HCT116 (cell line): ENCODE data around the gene NAA50. TPM values are rescaled to one million over a fixed set of nuclear protein-coding genes. Genes with fewer than 3 reads are reported as not detected.

Source experiments
- ATAC-seq: fragments of 200-7000 bp; cut with Tn5 transposase; 2 replicates; pipeline ENCODE4 v1.9.1; 2020; ENCODE audit warnings: mild to moderate bottlenecking, moderate library complexity
- BruUV-seq: library from RNA; stranded (reverse); fragments of 400-500 nt; replicated peaks from 2 replicates; lab custom pipeline; 2021; lab: Mats Ljungman, UMichigan
- CTCF ChIA-PET: fragments of 300-600 bp; sonication (Branson Sonifier 250); formaldehyde crosslinking; loops from one replicate; lab custom pipeline; 2021; ENCODE audit warnings: antibody characterized with exemption; lab: Charles Lee
- POLR2A ChIA-PET: fragments of 300-600, 350-600 bp; sonication (Branson Sonifier 250); formaldehyde crosslinking; loops from one replicate; lab custom pipeline; 2021; ENCODE audit warnings: antibody characterized with exemption; lab: Charles Lee
- RAD21 ChIA-PET, 2 experiments: fragments of 300-600 bp; sonication (Branson Sonifier 250); formaldehyde crosslinking; loops; one replicate each; lab custom pipeline; 2023; ENCODE audit warnings: low total read pairs in 2 of 2; ENCODE audit not compliant: uncharacterized antibody in 2 of 2, unreplicated experiment in 2 of 2, low non-redundant PET in 1 of 2; lab: Charles Lee
- DNase-seq: peaks from one replicate; pipeline ENCODE4 v3.0.0-alpha.2; 2010; ENCODE audit warnings: low read depth, low spot score
- H2AFZ ChIP-seq: fragments of 200-600 bp; shearing (Covaris generic), sonication (generic); 2 replicates; pipeline ENCODE4 v1.6.1; 2017; ENCODE audit warnings: low read depth, mixed run types, mixed read lengths, antibody characterized with exemption, low read length; ENCODE audit not compliant: poor library complexity, severe bottlenecking
- H3K27ac ChIP-seq: 2 replicates; pipeline ENCODE4 v1.5.1; 2012; ENCODE audit warnings: low read depth, low read length
- H3K27me3 ChIP-seq: fragments of 200-600 bp; sonication (generic); 2 replicates; pipeline ENCODE4 v1.6.1; 2016; ENCODE audit warnings: mixed run types, low read length, mixed read lengths; ENCODE audit not compliant: insufficient read depth
- H3K36me3 ChIP-seq, 2 experiments: fragments of 200-500 bp in 1 of 2; fragments of 200-600 bp in 1 of 2; sonication (Bioruptor generic) in 1 of 2; sonication (generic) in 1 of 2; 2 replicates each; pipeline versions ENCODE4 v1.5.1 to v1.6.1; 2014 to 2016; ENCODE audit warnings: low read length in 2 of 2, inconsistent platforms in 1 of 2, mixed read lengths in 1 of 2, mixed run types in 1 of 2; ENCODE audit not compliant: insufficient read depth in 2 of 2, control insufficient read depth in 1 of 2
- H3K4me1 ChIP-seq, 2 experiments: fragments of 200-600 bp in 1 of 2; sonication (generic) in 1 of 2; 2 replicates each; pipeline versions ENCODE4 v1.5.1 to v1.6.1; 2012 to 2017; ENCODE audit warnings: low read length in 2 of 2, inconsistent platforms in 1 of 2, mild to moderate bottlenecking in 1 of 2, mixed read lengths in 1 of 2, mixed run types in 1 of 2, moderate library complexity in 1 of 2; ENCODE audit not compliant: insufficient read depth in 2 of 2, control insufficient read depth in 1 of 2
- H3K4me2 ChIP-seq: fragments of 200-600 bp; sonication (generic); 2 replicates; pipeline ENCODE4 v1.6.1; 2017; ENCODE audit warnings: mixed run types, low read length, mixed read lengths
- H3K4me3 ChIP-seq, 2 experiments: fragments of 200-600 bp in 1 of 2; sonication (generic) in 1 of 2; replicated peaks in 1 of 2; 2 replicates each; pipeline ENCODE4 v1.5.1; 2011 to 2016; ENCODE audit warnings: low read length in 2 of 2, control low read depth in 1 of 2, low read depth in 1 of 2, mild to moderate bottlenecking in 1 of 2, mixed read lengths in 1 of 2, mixed run types in 1 of 2
- H3K79me2 ChIP-seq: fragments of 200-600 bp; sonication (generic); 2 replicates; pipeline ENCODE4 v1.6.1; 2017; ENCODE audit warnings: mild to moderate bottlenecking, mixed run types, low read length, moderate library complexity, mixed read lengths; ENCODE audit not compliant: insufficient read depth
- H3K9ac ChIP-seq: fragments of 200-600 bp; sonication (generic); 2 replicates; pipeline ENCODE4 v1.6.1; 2016; ENCODE audit warnings: low read length, mixed read lengths
- H3K9me2 ChIP-seq: fragments of 200-600 bp; sonication (generic), shearing (Covaris generic); 2 replicates; pipeline ENCODE4 v1.6.1; 2017; ENCODE audit warnings: mixed run types, mild to moderate bottlenecking, moderate library complexity; ENCODE audit not compliant: insufficient read depth
- H3K9me3 ChIP-seq, 2 experiments: fragments of 200-500 bp in 1 of 2; fragments of 200-600 bp in 1 of 2; sonication (Bioruptor generic) in 1 of 2; sonication (generic) in 1 of 2; 2 replicates each; pipeline ENCODE4 v1.6.1; 2014 to 2017; ENCODE audit warnings: low read length in 2 of 2, mixed read lengths in 2 of 2, inconsistent platforms in 1 of 2, low read depth in 1 of 2, mild to moderate bottlenecking in 1 of 2, mixed run types in 1 of 2, moderate library complexity in 1 of 2; ENCODE audit not compliant: control insufficient read depth in 1 of 2, insufficient read depth in 1 of 2
- H4K20me1 ChIP-seq: fragments of 200-600 bp; sonication (generic), shearing (Covaris generic); 2 replicates; pipeline ENCODE4 v1.6.1; 2017; ENCODE audit warnings: mixed run types, mild to moderate bottlenecking, moderate library complexity; ENCODE audit not compliant: insufficient read depth
- ELF1 ChIP-seq: IDR thresholded peaks from 2 replicates; pipeline ENCODE4 v1.6.1; 2012; ENCODE audit warnings: low read depth, borderline replicate concordance
- EZH2 ChIP-seq: fragments of 200-600 bp; sonication (generic); IDR thresholded peaks from 2 replicates; pipeline ENCODE4 v1.6.1; 2017; ENCODE audit warnings: antibody characterized with exemption, mixed run types
- FOSL1 ChIP-seq: IDR thresholded peaks from 2 replicates; pipeline ENCODE4 v1.6.1; 2012; ENCODE audit warnings: low read depth
- POLR2A ChIP-seq: IDR thresholded peaks from 2 replicates; pipeline ENCODE4 v1.7.0; 2011; ENCODE audit warnings: borderline replicate concordance; ENCODE audit not compliant: insufficient read depth, insufficient read length; ENCODE audit errors: extremely low read depth
- RAD21 ChIP-seq: IDR thresholded peaks from 2 replicates; pipeline ENCODE4 v1.6.1; 2012; ENCODE audit warnings: low read depth, mild to moderate bottlenecking
- SRF ChIP-seq: IDR thresholded peaks from 2 replicates; pipeline ENCODE4 v1.6.1; 2012; ENCODE audit warnings: low read depth
- ZNF274 ChIP-seq: fragments of 200-500 bp; sonication (Bioruptor generic); IDR thresholded peaks from 2 replicates; pipeline ENCODE4 v1.6.1; 2014; ENCODE audit warnings: mild to moderate bottlenecking, low read depth, low read length, inconsistent platforms
- intact Hi-C: fragments of 100-400 bp; cut with micrococcal nuclease; formaldehyde crosslinking; loops from 2 replicates; pipeline ENCODE4 v1.10.0; 2022
- total RNA-seq: library from RNA; stranded (reverse); gene quantifications from one replicate; pipeline ENCODE4 v1.2.1, GENCODE V29; 2021; ENCODE audit not compliant: unreplicated experiment
- TF ChIP-seq, protein P1 (sequence below): IDR thresholded peaks from 2 replicates; pipeline ENCODE4 v1.6.1; 2012; ENCODE audit warnings: low read depth
- TF ChIP-seq, protein P2 (sequence below), 3 experiments: fragments of 200-600 bp in 1 of 3; sonication (generic) in 1 of 3; IDR thresholded peaks in 2 of 3; conservative IDR thresholded peaks in 1 of 3; 2 replicates each; pipeline ENCODE4 v1.5.1; 2012 to 2017; ENCODE audit warnings: low read depth in 2 of 3, low read length in 2 of 3, antibody characterized with exemption in 1 of 3, borderline replicate concordance in 1 of 3, control low read depth in 1 of 3, mild to moderate bottlenecking in 1 of 3, mixed read lengths in 1 of 3, mixed run types in 1 of 3, moderate library complexity in 1 of 3; ENCODE audit not compliant: insufficient read depth in 1 of 3

NAA50 gene
- total RNA-seq, 1 experiment from 2014 or later: 233 TPM

DNA sequence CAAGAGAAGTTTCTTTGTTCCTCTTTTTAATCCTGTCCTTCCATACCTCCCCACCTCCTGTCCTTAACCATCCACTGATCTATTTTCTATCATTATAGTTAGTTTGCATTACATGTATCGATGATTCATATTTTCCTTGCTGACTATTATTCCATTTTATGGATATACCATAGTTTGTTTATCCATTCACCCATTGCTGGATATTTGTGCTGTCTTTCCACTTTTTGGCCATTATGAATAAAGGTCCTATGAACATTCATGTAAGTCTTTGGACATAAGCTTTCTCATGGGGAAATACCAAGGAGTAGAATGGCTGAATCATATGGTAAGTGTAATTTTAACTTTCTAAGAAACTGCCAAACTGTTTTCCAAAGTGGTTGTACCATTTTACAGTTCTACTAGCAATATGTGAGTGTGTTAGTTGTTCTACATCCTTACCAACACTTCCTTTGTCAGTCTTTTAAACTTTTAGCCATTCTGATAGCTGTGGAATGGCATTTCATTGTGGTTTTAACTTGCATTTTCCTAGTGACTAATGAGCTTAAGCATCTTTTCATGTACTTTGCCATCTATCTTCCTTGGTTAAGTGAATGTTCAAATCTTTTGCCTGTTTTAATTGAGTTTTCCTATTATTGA is 12.5 kb upstream of the NAA50 start:
- no peak for ATAC-seq
- no peaks in the 10 kb centered on the region for H3K9me2 ChIP-seq
- H3K4me3 ChIP-seq: no peak overlapping the region
- CTCF ChIA-PET: no interaction called here
- POLR2A ChIA-PET: no interaction called here
- H3K4me1 ChIP-seq: no peaks in the 10 kb centered on the region
- intact Hi-C loops: no loop called here
- DNase-seq: no peak
- no peaks in the 10 kb centered on the region for H3K9me3 ChIP-seq
- no peaks in the 10 kb centered on the region for H3K27me3 ChIP-seq
- no peaks in the 10 kb centered on the region for H3K36me3 ChIP-seq
- no TSS peak for BruUV-seq
- no peak overlapping the region for H3K27ac ChIP-seq
- peaks cover 20% of the 10 kb centered on the region for H3K79me2 ChIP-seq
- H2AFZ ChIP-seq: no peak overlapping the region
- H4K20me1 ChIP-seq: no peaks in the 10 kb centered on the region; the same call in 1 of the 2 replicates
- H3K4me2 ChIP-seq: no peak overlapping the region
- TF ChIP-seq ZNF274 (no peak), POLR2A (no peak), FOSL1 (no peak), EZH2 (no peak), RAD21 (no peak), ELF1 (no peak), SRF (no peak)
- TF ChIP-seq, protein P1, sequence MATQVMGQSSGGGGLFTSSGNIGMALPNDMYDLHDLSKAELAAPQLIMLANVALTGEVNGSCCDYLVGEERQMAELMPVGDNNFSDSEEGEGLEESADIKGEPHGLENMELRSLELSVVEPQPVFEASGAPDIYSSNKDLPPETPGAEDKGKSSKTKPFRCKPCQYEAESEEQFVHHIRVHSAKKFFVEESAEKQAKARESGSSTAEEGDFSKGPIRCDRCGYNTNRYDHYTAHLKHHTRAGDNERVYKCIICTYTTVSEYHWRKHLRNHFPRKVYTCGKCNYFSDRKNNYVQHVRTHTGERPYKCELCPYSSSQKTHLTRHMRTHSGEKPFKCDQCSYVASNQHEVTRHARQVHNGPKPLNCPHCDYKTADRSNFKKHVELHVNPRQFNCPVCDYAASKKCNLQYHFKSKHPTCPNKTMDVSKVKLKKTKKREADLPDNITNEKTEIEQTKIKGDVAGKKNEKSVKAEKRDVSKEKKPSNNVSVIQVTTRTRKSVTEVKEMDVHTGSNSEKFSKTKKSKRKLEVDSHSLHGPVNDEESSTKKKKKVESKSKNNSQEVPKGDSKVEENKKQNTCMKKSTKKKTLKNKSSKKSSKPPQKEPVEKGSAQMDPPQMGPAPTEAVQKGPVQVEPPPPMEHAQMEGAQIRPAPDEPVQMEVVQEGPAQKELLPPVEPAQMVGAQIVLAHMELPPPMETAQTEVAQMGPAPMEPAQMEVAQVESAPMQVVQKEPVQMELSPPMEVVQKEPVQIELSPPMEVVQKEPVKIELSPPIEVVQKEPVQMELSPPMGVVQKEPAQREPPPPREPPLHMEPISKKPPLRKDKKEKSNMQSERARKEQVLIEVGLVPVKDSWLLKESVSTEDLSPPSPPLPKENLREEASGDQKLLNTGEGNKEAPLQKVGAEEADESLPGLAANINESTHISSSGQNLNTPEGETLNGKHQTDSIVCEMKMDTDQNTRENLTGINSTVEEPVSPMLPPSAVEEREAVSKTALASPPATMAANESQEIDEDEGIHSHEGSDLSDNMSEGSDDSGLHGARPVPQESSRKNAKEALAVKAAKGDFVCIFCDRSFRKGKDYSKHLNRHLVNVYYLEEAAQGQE: no peak
- TF ChIP-seq, protein P2, sequence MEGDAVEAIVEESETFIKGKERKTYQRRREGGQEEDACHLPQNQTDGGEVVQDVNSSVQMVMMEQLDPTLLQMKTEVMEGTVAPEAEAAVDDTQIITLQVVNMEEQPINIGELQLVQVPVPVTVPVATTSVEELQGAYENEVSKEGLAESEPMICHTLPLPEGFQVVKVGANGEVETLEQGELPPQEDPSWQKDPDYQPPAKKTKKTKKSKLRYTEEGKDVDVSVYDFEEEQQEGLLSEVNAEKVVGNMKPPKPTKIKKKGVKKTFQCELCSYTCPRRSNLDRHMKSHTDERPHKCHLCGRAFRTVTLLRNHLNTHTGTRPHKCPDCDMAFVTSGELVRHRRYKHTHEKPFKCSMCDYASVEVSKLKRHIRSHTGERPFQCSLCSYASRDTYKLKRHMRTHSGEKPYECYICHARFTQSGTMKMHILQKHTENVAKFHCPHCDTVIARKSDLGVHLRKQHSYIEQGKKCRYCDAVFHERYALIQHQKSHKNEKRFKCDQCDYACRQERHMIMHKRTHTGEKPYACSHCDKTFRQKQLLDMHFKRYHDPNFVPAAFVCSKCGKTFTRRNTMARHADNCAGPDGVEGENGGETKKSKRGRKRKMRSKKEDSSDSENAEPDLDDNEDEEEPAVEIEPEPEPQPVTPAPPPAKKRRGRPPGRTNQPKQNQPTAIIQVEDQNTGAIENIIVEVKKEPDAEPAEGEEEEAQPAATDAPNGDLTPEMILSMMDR (IDR thresholded peaks at IDR 0.05 in 2 of 3, conservative IDR thresholded peaks at IDR 0.05 in 1 of 3; ENCODE audit: borderline replicate concordance in 1 of 3, insufficient read depth in 1 of 3, low read depth in 2 of 3, low read length in 2 of 3): no peak
- RAD21 ChIA-PET: no interaction called here
- H3K9ac ChIP-seq: no peak overlapping the region
